GM06990 (cell line): ENCODE measurements around the gene CDH24.

ENCODE experiments used
- DNase-seq: peaks from one replicate; pipeline ENCODE4 v3.0.0-alpha.2; 2011; ENCODE audit not compliant: insufficient read length; ENCODE audit errors: extremely low read depth
- H3K27me3 ChIP-seq: replicated peaks from 2 replicates; pipeline ENCODE4 v1.6.0; 2011; ENCODE audit warnings: low read length; ENCODE audit not compliant: control insufficient read depth, insufficient read depth
- H3K36me3 ChIP-seq: 2 replicates; pipeline ENCODE4 v1.5.1; 2011; ENCODE audit warnings: low read length; ENCODE audit not compliant: control insufficient read depth, insufficient read depth
- H3K4me3 ChIP-seq: replicated peaks from 2 replicates; pipeline ENCODE4 v1.5.1; 2011; ENCODE audit warnings: low read depth, mild to moderate bottlenecking, control low read depth, low read length
- CTCF ChIP-seq: IDR thresholded peaks from 2 replicates; pipeline ENCODE4 v1.5.1; 2011; ENCODE audit warnings: low read length, control low read depth, mild to moderate bottlenecking, inconsistent platforms; ENCODE audit not compliant: insufficient read depth, poor library complexity, severe bottlenecking

CDH24 gene

GRCh38 chr14:23103581-23103980 lies 46.3 kb upstream of the CDH24 start:
- H3K4me3 ChIP-seq: no peak overlapping the region
- no peak for DNase-seq
- H3K27me3 ChIP-seq: no peaks in the 10 kb centered on the region
- no peak for TF ChIP-seq CTCF
- H3K36me3 ChIP-seq: no peaks in the 10 kb centered on the region

- no peaks in the 10 kb centered on the region for H3K27me3 ChIP-seq
- no peak overlapping the region for H3K4me3 ChIP-seq
- H3K36me3 ChIP-seq: peaks cover 4% of the 10 kb centered on the region
- DNase-seq: no peak
- no peak for TF ChIP-seq CTCF
These were observed 45.5 kb upstream of the CDH24 start for GRCh38 chr14:23102801-23103200.

- no peak for DNase-seq
- Histone ChIP-seq H3K4me3 (no peak overlapping the region), H3K36me3 (peaks cover 7% of the 10 kb centered on the region), H3K27me3 (no peaks in the 10 kb centered on the region)
- TF ChIP-seq CTCF: no peak
These were observed 44.8 kb upstream of the CDH24 start for GRCh38 chr14:23101986-23102625.

DNA sequence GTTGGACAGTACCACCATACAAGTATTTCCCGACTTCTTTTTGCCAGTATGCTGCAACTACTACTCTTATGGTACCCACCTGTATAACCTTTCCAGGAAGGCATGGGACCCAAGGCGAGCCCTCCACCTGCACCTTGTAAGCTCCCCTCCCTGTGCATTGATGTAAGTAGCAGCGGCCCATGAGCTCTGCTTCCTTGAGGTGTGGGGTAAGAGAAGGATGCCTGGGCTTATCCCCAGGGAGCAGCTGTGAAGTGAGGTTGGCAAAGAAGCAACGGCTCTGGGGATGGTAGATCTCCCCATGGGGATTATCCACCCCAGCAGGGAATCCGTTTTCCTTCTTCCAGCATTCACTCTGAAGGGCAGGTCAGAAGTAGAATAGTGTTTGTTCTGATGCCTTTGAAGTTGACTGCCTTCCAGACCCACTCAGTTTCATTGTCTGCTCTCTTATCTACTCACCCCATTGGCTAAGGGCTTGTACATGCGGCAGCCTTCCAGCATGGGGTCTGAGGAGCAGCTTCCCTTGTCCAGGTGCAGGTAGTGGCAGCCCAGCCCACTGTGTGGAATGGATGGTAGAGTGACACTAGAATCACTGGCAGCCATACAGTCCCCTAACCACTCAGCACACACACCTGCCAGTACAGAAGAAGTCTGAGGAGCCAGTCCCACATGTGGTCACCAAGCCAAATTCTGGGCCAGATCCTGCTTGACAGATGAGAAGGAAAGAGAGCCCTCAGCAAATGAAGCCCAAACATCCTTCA lies 44.1 kb upstream of the CDH24 start:
- TF ChIP-seq CTCF: no peak
- H3K36me3 ChIP-seq: peaks cover 7% of the 10 kb centered on the region
- H3K27me3 ChIP-seq: no peaks in the 10 kb centered on the region
- no peak for DNase-seq
- no peak overlapping the region for H3K4me3 ChIP-seq

- Histone ChIP-seq H3K27me3 (no peaks in the 10 kb centered on the region), H3K36me3 (peaks cover 7% of the 10 kb centered on the region), H3K4me3 (no peak overlapping the region)
- no peak for TF ChIP-seq CTCF
- DNase-seq: no peak
These were observed 42.0 kb upstream of the CDH24 start for GRCh38 chr14:23099212-23099861.
